Measurements from ENCODE around the gene NR1I2.

NR1I2 gene

GRCh38 chr3:119782460-119782859 lies 559 bp downstream of the NR1I2 start:
- DNase-seq: no peak

- no peak for DNase-seq
These were observed 1.4 kb downstream of the NR1I2 start for GRCh38 chr3:119783255-119783654.

GRCh38 chr3:119783883-119784282 lies 2.0 kb downstream of the NR1I2 start:
- DNase-seq: no peak

- DNase-seq: no peak
These were observed 4.5 kb downstream of the NR1I2 start for GRCh38 chr3:119786409-119786808.

- no peak for DNase-seq
These were observed 8.5 kb downstream of the NR1I2 start for GRCh38 chr3:119790369-119790768.

GRCh38 chr3:119792270-119792669 lies 10.4 kb downstream of the NR1I2 start:
- no peak for DNase-seq

GRCh38 chr3:119794401-119794800 lies 12.5 kb downstream of the NR1I2 start:
- no peak for DNase-seq

GRCh38 chr3:119794971-119795612 lies 13.2 kb downstream of the NR1I2 start:
- DNase-seq: no peak

GRCh38 chr3:119795849-119796248 lies 13.9 kb downstream of the NR1I2 start:
- no peak for DNase-seq

GRCh38 chr3:119796368-119796767 lies 14.5 kb downstream of the NR1I2 start:
- no peak for DNase-seq

GRCh38 chr3:119796785-119797184 lies 14.9 kb downstream of the NR1I2 start:
- no peak for DNase-seq

- no peak for DNase-seq
These were observed 18.9 kb downstream of the NR1I2 start for GRCh38 chr3:119800844-119801243.

- no peak for DNase-seq
These were observed 26.3 kb downstream of the NR1I2 start for GRCh38 chr3:119808244-119808643.

- DNase-seq: no peak
These were observed 26.9 kb downstream of the NR1I2 start for GRCh38 chr3:119808843-119809242.

- no peak for DNase-seq
These were observed 27.5 kb downstream of the NR1I2 start for GRCh38 chr3:119809249-119810017.

- DNase-seq: no peak
These were observed 28.1 kb downstream of the NR1I2 start for GRCh38 chr3:119810018-119810435.

- DNase-seq: no peak
These were observed 30.7 kb downstream of the NR1I2 start for GRCh38 chr3:119812491-119813058.

- DNase-seq: no peak
These were observed 33.8 kb downstream of the NR1I2 start for GRCh38 chr3:119815716-119816115.

GRCh38 chr3:119817071-119817470 lies 35.2 kb downstream of the NR1I2 start:
- no peak for DNase-seq

GRCh38 chr3:119817583-119818363 lies 35.9 kb downstream of the NR1I2 start:
- DNase-seq: no peak

- DNase-seq: no peak
These were observed 37.0 kb downstream of the NR1I2 start for GRCh38 chr3:119818937-119819336.

- no peak for DNase-seq
These were observed 37.9 kb downstream of the NR1I2 start for GRCh38 chr3:119819806-119820205.

- no peak for DNase-seq
These were observed 43.9 kb downstream of the NR1I2 start for GRCh38 chr3:119825820-119826219.
